Suppressor macrophage treated with lipopolysaccharide for 1 hour (primary cell): ENCODE results near the gene UBE3C.
A peak's percentile ranks its signal among the peaks of the same experiment; 100 is the strongest.

Source experiments
- DNase-seq, 3 donors: peaks; one replicate each; pipeline ENCODE4 v3.0.0-alpha.2; 2020 to 2022

Gene UBE3C

GRCh38 chr7:157183832-157184231, 45.1 kb downstream of the UBE3C start:
- no peak for DNase-seq

- DNase-seq: no peak
Measured at GRCh38 chr7:157188091-157188665, 49.5 kb downstream of the UBE3C start.

- no peak for DNase-seq
Measured at GRCh38 chr7:157189405-157189804, 50.7 kb downstream of the UBE3C start.

DNA sequence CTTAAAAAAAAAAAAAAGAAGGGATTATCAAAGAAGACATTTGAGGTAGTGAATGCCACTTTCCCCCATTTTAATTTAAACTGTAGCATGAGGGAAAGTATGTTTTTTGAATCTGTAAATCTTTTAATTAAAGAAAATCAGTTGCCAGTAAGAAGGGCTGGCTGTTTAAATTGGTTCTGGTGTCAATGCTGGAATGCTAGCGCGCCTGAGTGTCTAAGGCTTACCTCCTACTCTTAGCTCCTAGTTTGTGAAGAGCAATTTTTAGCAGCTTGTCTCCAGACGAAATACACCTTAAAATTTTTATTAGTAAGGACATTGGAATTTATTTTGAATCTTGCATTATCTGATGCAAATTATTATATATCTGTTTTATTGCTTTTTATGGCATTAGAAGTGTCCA, 54.1 kb downstream of the UBE3C start:
- no peak for DNase-seq

- DNase-seq: no peak
Measured at GRCh38 chr7:157193274-157193673, 54.5 kb downstream of the UBE3C start.

- DNase-seq: no peak
Measured at GRCh38 chr7:157194948-157195347, 56.2 kb downstream of the UBE3C start.

DNA sequence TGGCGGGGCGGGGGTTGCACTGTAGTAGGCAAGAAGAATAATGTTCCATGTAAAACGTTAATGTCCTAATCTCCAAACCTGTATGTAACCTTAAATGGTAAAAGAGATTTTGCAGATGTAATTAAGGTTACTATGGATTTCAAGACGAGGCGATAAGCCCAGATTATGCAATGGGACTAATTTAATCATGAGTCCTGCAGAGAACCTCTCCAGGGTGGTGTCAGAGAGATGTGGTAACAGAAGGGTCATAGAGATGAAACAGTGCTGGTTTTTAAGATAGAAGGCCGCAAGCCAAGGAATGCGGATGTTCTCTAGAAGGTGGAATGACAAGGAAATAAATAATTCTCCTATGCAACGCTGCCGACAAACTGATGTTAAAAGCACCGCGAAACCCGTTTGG, 57.1 kb downstream of the UBE3C start:
- no peak for DNase-seq

- no peak for DNase-seq
Measured at GRCh38 chr7:157204134-157204533, 65.4 kb downstream of the UBE3C start.

DNA sequence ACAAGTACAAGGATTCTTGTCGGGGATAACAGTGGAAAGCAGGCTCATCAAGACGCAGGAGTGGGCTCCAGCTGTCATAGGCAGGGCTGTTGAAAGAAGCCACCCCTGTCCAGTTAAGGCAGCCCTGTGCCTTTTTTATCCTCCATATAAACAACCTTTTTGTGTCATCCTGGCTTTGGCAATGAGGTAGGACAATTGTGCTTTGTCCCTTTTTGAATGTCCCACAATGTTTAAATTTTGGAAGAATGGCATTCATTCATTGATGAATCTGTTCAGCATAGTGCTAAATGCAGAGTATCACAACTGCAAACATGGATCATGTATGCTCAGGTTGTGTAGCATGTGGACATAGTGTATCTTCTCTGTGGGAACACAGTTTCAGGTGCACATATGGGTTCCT, 66.7 kb downstream of the UBE3C start:
- no peak for DNase-seq

GRCh38 chr7:157208571-157209413, 70.1 kb downstream of the UBE3C start:
- no peak for DNase-seq

GRCh38 chr7:157210682-157211081, 72.0 kb downstream of the UBE3C start:
- DNase-seq: no peak

DNA sequence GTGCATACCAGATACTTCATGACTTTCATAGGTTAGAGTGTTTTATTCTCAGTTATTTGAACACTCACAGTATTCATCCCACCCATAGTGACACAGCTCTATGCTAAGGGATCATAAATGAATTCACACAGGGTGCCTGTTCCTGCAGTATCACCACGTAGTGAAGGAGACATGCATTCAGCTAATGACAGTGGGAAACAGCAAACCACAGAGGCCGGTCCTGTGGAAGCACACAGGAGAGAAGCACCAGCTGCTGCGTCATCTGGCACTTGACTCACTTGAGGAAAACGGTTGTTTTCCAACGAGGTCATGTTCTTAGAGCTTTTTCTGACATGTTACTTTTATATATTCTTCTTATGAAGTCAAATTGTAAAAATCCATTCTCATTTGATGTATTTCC, 73.0 kb downstream of the UBE3C start:
- DNase-seq: peak; percentile 40 to 43 (median 41)

DNA sequence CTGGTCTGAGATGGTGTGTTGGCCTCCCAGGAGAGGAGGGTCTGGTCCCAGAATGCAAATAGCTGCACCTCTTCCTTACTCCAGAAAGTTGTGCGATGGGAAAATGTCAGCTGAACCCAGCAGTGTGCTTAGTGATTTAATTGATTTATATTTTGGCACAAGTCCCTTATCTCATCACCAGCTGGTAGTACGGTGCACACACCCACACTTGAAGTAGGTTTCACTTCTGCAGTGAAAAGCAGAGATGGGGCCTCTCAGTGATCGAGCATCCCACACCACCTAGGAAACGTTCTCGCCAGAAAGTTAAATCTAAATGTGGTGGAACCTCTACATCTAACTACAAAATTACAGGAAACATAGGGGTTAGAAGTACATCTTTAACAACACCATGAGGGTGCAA, 80.4 kb downstream of the UBE3C start:
- DNase-seq: no peak

DNA sequence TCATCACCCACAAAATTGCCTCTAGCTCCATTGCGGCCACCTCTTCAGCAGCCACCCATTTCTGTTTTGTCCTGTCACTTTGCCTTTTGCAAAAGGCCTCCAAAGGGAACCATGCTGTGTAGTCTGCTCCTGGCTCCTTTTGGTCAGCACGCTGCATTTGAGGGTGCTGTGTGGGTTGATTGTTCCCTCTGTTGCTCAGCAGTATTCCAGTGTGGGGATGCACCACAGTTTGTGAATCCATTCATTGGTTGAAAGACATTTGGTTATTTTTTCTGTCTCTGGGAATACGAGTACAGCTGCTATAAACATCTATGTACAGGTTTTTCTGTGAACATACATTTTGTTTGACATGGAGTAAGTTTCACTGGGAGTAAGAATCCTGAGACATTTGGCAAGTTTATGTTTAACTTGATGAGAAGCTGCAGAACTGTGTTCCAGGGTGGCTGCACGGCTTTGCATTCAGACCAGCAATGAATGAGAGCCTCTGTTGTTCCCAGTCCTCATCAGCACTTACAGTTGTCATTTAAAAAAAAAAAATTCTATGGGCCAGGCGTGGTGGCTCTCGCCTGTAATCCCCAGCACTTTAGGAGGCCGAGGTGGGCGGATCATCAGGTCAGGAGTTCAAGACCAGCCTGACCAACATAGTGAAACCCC, 82.3 kb downstream of the UBE3C start:
- no peak for DNase-seq

- DNase-seq: no peak
Measured at GRCh38 chr7:157222687-157223086, 84.0 kb downstream of the UBE3C start.

- no peak for DNase-seq
Measured at GRCh38 chr7:157224627-157225026, 85.9 kb downstream of the UBE3C start.

GRCh38 chr7:157228864-157229422, 90.2 kb downstream of the UBE3C start:
- DNase-seq: peak; percentile 24 to 57 (median 35)

DNA sequence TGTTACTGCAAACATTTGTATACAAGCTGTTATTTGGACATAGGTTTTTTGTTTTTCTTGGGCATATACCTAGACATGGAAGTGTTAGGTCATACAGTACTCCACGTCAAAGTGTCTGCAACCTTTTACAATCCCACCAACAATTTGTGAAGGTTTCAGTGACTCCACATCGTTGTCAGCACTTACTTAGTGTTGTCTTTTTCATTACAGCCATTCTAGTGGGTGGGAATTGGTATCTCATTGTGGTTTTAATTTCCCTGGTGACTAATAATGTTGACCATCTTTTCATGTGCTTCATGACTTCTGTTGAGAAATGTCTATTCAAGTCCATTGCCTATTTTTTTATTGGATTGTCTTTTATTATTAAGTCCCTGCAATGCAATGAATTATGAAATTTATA, 95.0 kb downstream of the UBE3C start:
- DNase-seq: peak in 1 of 3 donors; percentile 21

DNA sequence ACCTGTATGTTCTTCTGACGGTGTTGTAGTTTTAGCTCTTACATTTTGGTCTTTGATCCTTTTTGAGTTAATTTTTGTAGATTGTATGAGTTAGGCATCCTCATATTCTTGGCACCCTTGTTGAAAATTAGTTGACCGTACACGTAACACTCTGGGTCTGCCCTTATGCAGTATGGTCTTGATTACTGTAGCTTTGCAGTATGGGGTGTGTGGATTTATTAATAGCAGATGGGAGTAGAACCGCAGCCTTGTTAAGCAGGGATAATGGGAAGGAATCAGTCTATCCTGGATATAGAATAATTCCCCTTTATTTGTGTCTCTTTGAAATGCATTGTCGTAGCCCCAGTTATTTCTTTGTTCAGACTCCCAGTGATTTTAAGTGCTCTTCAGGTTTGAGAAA, 95.5 kb downstream of the UBE3C start:
- DNase-seq: no peak

- DNase-seq: no peak
Measured at GRCh38 chr7:157235357-157236333, 96.9 kb downstream of the UBE3C start.

GRCh38 chr7:157238087-157238486, 99.4 kb downstream of the UBE3C start:
- DNase-seq: no peak

GRCh38 chr7:157239571-157240270, 101.0 kb downstream of the UBE3C start:
- no peak for DNase-seq
